ENCODE data around the gene WDR74. TPM values are rescaled to one million over a fixed set of nuclear protein-coding genes. Genes with fewer than 3 reads are reported as not detected.

Gene WDR74
- total and polyA plus RNA-seq, 2 of the 13 experiments (the other 11 are each of a cell fraction or from before 2014, with no cell fraction given): 77.0 to 83.3 TPM

DNA sequence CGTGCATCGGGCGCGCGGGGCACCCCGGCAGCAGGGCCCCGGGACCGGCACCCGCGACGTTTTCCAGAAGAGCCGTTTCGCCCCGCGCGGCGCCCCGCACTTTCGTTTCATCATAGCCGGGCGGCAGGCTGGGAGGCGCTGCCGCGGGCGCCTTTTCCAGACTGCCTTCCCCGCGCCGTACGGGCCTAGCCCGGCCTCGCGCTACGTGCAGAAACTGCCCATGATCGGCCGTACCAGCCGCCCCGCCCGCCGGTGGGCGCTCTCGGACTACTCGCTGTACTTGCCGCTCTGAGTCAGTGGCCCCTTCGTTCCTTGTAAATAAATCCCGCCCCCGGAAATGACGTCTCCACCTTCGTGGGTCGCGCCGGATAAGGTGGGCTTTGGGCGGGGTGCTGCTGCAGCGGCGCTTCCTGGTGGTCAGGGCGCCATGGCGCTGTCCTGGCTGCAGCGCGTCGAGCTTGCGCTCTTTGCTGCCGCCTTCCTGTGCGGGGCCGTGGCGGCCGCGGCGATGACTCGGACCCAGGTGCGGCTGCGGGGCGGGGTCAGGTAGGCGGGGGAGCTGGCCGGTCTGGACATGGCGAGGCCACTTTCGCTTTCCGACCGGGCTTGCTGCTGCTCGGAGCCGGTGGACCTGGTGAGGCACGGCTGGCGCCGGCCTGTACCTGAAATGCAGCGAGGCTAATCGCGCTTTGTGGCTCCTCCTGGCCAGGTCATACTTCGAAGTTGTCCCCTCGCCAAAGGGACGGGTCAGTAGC lies 52.2 kb downstream of the WDR74 start, which contains the start of gene TMEM179B (continued):
- TF ChIP-seq, protein P1, sequence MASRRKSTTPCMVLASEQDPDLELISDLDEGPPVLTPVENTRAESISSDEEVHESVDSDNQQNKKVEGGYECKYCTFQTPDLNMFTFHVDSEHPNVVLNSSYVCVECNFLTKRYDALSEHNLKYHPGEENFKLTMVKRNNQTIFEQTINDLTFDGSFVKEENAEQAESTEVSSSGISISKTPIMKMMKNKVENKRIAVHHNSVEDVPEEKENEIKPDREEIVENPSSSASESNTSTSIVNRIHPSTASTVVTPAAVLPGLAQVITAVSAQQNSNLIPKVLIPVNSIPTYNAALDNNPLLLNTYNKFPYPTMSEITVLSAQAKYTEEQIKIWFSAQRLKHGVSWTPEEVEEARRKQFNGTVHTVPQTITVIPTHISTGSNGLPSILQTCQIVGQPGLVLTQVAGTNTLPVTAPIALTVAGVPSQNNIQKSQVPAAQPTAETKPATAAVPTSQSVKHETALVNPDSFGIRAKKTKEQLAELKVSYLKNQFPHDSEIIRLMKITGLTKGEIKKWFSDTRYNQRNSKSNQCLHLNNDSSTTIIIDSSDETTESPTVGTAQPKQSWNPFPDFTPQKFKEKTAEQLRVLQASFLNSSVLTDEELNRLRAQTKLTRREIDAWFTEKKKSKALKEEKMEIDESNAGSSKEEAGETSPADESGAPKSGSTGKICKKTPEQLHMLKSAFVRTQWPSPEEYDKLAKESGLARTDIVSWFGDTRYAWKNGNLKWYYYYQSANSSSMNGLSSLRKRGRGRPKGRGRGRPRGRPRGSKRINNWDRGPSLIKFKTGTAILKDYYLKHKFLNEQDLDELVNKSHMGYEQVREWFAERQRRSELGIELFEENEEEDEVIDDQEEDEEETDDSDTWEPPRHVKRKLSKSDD (CRISPR knock-in tag; IDR thresholded peaks at IDR 0.05; ENCODE audit: low read depth): peak; percentile 81
- peak; percentile 22 for TF ChIP-seq TEAD3 (CRISPR knock-in tag; optimal IDR thresholded peaks at IDR 0.05; ENCODE audit: borderline replicate concordance)
- 0 out of 2 replicates have a peak, but pooled peaks have one; percentile 55 for TF ChIP-seq ZNF775 (CRISPR knock-in tag; IDR thresholded peaks at IDR 0.05; ENCODE audit: borderline replicate concordance)
- TF ChIP-seq, protein P2, sequence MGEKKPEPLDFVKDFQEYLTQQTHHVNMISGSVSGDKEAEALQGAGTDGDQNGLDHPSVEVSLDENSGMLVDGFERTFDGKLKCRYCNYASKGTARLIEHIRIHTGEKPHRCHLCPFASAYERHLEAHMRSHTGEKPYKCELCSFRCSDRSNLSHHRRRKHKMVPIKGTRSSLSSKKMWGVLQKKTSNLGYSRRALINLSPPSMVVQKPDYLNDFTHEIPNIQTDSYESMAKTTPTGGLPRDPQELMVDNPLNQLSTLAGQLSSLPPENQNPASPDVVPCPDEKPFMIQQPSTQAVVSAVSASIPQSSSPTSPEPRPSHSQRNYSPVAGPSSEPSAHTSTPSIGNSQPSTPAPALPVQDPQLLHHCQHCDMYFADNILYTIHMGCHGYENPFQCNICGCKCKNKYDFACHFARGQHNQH (CRISPR knock-in tag; IDR thresholded peaks at IDR 0.05): peak; percentile 81
- peak; percentile 58; the same call in 1 of the 2 replicates for TF ChIP-seq FOXO1 (CRISPR knock-in tag; IDR thresholded peaks at IDR 0.05)
- TF ChIP-seq RARA (CRISPR knock-in tag; IDR thresholded peaks at IDR 0.05): no peak; the same call in 1 of the 2 replicates
- peak; percentile 90 for TF ChIP-seq ATF1 (CRISPR knock-in tag; IDR thresholded peaks at IDR 0.05)
- TF ChIP-seq ZMYM2 (CRISPR knock-in tag; IDR thresholded peaks at IDR 0.05): peak; percentile 78; the same call in 1 of the 2 replicates
- TF ChIP-seq ZNF709 (CRISPR knock-in tag; IDR thresholded peaks at IDR 0.05): peak; percentile 79
- TF ChIP-seq STAG1 (CRISPR knock-in tag; IDR thresholded peaks at IDR 0.05): peak; percentile 57
- TF ChIP-seq JUNB (CRISPR knock-in tag; IDR thresholded peaks at IDR 0.05; ENCODE audit: borderline replicate concordance): no peak
- peak; percentile 96 for TF ChIP-seq ZNF354B (CRISPR knock-in tag; IDR thresholded peaks at IDR 0.05)
- no peak for TF ChIP-seq ZNF720 (CRISPR knock-in tag; IDR thresholded peaks at IDR 0.05)
- TF ChIP-seq ZNF839 (CRISPR knock-in tag; IDR thresholded peaks at IDR 0.05; ENCODE audit: borderline replicate concordance): peak; percentile 91; the same call in 1 of the 2 replicates
- 0 out of 2 replicates have a peak, but pooled peaks have one; percentile 43 for TF ChIP-seq CHCHD3 (CRISPR knock-in tag; IDR thresholded peaks at IDR 0.05)
- TF ChIP-seq FOXC1 (CRISPR knock-in tag; IDR thresholded peaks at IDR 0.05; ENCODE audit: borderline replicate concordance): peak; percentile 74
- TF ChIP-seq, protein P3, sequence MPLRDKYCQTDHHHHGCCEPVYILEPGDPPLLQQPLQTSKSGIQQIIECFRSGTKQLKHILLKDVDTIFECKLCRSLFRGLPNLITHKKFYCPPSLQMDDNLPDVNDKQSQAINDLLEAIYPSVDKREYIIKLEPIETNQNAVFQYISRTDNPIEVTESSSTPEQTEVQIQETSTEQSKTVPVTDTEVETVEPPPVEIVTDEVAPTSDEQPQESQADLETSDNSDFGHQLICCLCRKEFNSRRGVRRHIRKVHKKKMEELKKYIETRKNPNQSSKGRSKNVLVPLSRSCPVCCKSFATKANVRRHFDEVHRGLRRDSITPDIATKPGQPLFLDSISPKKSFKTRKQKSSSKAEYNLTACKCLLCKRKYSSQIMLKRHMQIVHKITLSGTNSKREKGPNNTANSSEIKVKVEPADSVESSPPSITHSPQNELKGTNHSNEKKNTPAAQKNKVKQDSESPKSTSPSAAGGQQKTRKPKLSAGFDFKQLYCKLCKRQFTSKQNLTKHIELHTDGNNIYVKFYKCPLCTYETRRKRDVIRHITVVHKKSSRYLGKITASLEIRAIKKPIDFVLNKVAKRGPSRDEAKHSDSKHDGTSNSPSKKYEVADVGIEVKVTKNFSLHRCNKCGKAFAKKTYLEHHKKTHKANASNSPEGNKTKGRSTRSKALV (CRISPR knock-in tag; IDR thresholded peaks at IDR 0.05): peak; percentile 83
- peak; percentile 95 for TF ChIP-seq BRD4 (CRISPR knock-in tag; IDR thresholded peaks at IDR 0.05)
- peak; percentile 41 for TF ChIP-seq HCFC1 (IDR thresholded peaks at IDR 0.05; ENCODE audit: low read depth, low read length)
- TF ChIP-seq, protein P4, sequence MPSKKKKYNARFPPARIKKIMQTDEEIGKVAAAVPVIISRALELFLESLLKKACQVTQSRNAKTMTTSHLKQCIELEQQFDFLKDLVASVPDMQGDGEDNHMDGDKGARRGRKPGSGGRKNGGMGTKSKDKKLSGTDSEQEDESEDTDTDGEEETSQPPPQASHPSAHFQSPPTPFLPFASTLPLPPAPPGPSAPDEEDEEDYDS (CRISPR knock-in tag; IDR thresholded peaks at IDR 0.05): peak; percentile 84
- TF ChIP-seq KDM6A (CRISPR knock-in tag; IDR thresholded peaks at IDR 0.05; ENCODE audit: low read depth): peak; percentile 24; the same call in 1 of the 2 replicates
- peak; percentile 5; the same call in 1 of the 2 replicates for TF ChIP-seq ATAD3A (CRISPR knock-in tag; IDR thresholded peaks at IDR 0.05)
- 0 out of 2 replicates have a peak, but pooled peaks have one; percentile 26 for TF ChIP-seq RFX5 (IDR thresholded peaks at IDR 0.05; ENCODE audit: low read depth, low read length)
- peak; percentile 96; the same call in 1 of the 2 replicates for TF ChIP-seq ZNF510 (CRISPR knock-in tag; IDR thresholded peaks at IDR 0.05; ENCODE audit: low read depth)

Data from HepG2 (cell line).